Endothelial cell (in vitro differentiated cells): ENCODE data around the gene SEC16A. TPM values are rescaled to one million over a fixed set of nuclear protein-coding genes. Genes with fewer than 3 reads are reported as not detected.

Experiments used
- DNase-seq: peaks from one replicate; pipeline ENCODE4 v3.0.0; 2021; ENCODE audit warnings: low spot score
- H3K27ac Mint-ChIP-seq: one replicate; pipeline ENCODE4 v1.8.0; 2021; ENCODE audit warnings: mixed read lengths, inconsistent platforms; ENCODE audit not compliant: unreplicated experiment
- H3K27me3 Mint-ChIP-seq: one replicate; pipeline ENCODE4 v1.8.0; 2021; ENCODE audit warnings: mild to moderate bottlenecking, moderate library complexity, mixed read lengths, inconsistent platforms; ENCODE audit not compliant: unreplicated experiment
- H3K36me3 Mint-ChIP-seq: one replicate; pipeline ENCODE4 v1.8.0; 2021; ENCODE audit warnings: mild to moderate bottlenecking, low read depth, mixed read lengths, inconsistent platforms; ENCODE audit not compliant: unreplicated experiment
- H3K4me1 Mint-ChIP-seq: one replicate; pipeline ENCODE4 v1.8.0; 2021; ENCODE audit warnings: mild to moderate bottlenecking, mixed read lengths, inconsistent platforms; ENCODE audit not compliant: unreplicated experiment
- H3K4me3 Mint-ChIP-seq: one replicate; pipeline ENCODE4 v1.8.0; 2021; ENCODE audit warnings: mild to moderate bottlenecking, mixed read lengths, inconsistent platforms; ENCODE audit not compliant: unreplicated experiment
- H3K9me3 Mint-ChIP-seq: one replicate; pipeline ENCODE4 v1.8.0; 2021; ENCODE audit warnings: mixed read lengths, inconsistent platforms; ENCODE audit not compliant: unreplicated experiment
- total RNA-seq: library from RNA; stranded (reverse); fragmentation: NEBNext Ultra II Directional; extraction: Animal tissue kit (Norgen Biotek cat#: 25700); gene quantifications from one replicate; pipeline ENCODE4 v1.2.1, GENCODE V29; 2021; ENCODE audit not compliant: unreplicated experiment
- TF ChIP-seq, protein P1 (sequence below): fragments of 200-600 bp; sonication (generic); IDR thresholded peaks from one replicate; pipeline ENCODE4 v1.5.0; 2021; ENCODE audit warnings: antibody characterized with exemption; ENCODE audit not compliant: unreplicated experiment

SEC16A gene
- total RNA-seq, 1 donor from 2014 or later, result 79.5 TPM

DNA sequence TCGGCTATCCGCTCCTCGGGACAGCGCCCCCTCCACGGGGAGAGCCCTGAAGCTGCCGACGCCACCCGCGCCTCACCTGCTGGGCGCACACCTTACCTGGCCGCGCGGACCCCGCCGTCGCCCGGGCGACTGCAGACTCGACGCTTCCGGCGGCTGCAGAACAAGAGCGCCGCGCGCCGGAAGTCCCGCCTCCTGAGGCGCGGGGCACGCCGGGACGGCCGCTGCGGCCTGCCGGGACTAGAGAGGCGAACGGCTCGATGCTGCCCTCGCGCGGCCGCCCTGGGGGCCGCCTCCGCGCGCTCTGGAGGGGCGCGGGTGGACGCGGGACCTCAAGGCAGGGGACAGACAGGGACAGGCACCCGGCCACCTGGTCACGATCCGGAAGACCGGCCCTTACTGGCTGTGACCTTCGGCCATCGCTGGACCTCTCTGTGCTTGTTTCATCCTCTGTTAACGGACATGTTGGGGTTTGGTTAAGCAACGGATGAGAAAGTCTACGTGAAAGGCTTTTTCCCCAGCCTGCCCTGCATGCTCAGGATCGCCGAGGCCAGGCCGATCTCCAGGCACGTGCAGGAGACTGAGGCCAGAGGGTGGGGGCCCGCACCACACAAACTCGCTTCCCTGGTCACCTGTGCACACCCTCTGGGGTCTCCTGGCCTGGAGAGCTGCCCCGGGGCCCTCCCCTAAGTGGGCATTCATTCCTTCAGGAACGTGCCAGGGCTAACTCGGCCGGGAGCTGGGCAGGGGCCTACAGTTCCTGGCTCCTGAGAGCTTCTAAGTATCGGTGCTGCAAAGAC lies 82.6 kb downstream of the SEC16A start, which contains the start of gene SNAPC4:
TSS of gene SNAPC4 (minus strand) at position 133 of the 797 bp plus-strand sequence. CDS start 1,742 bp downstream, outside the sequence.
- peaks cover 13% of the 10 kb centered on the region for H3K27me3 Mint-ChIP-seq
- peak within 1 kb of the TSS; percentile 96 for H3K4me3 Mint-ChIP-seq
- TF ChIP-seq, protein P1, sequence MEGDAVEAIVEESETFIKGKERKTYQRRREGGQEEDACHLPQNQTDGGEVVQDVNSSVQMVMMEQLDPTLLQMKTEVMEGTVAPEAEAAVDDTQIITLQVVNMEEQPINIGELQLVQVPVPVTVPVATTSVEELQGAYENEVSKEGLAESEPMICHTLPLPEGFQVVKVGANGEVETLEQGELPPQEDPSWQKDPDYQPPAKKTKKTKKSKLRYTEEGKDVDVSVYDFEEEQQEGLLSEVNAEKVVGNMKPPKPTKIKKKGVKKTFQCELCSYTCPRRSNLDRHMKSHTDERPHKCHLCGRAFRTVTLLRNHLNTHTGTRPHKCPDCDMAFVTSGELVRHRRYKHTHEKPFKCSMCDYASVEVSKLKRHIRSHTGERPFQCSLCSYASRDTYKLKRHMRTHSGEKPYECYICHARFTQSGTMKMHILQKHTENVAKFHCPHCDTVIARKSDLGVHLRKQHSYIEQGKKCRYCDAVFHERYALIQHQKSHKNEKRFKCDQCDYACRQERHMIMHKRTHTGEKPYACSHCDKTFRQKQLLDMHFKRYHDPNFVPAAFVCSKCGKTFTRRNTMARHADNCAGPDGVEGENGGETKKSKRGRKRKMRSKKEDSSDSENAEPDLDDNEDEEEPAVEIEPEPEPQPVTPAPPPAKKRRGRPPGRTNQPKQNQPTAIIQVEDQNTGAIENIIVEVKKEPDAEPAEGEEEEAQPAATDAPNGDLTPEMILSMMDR, result peak; percentile 58
- peaks cover 26% of the 10 kb centered on the region for H3K36me3 Mint-ChIP-seq
- peaks cover 7% of the 10 kb centered on the region for H3K4me1 Mint-ChIP-seq
- peak; percentile 95 for DNase-seq
- H3K27ac Mint-ChIP-seq, result peak within 1 kb of the TSS; percentile 75
- H3K9me3 Mint-ChIP-seq, result no peaks in the 10 kb centered on the region

DNA sequence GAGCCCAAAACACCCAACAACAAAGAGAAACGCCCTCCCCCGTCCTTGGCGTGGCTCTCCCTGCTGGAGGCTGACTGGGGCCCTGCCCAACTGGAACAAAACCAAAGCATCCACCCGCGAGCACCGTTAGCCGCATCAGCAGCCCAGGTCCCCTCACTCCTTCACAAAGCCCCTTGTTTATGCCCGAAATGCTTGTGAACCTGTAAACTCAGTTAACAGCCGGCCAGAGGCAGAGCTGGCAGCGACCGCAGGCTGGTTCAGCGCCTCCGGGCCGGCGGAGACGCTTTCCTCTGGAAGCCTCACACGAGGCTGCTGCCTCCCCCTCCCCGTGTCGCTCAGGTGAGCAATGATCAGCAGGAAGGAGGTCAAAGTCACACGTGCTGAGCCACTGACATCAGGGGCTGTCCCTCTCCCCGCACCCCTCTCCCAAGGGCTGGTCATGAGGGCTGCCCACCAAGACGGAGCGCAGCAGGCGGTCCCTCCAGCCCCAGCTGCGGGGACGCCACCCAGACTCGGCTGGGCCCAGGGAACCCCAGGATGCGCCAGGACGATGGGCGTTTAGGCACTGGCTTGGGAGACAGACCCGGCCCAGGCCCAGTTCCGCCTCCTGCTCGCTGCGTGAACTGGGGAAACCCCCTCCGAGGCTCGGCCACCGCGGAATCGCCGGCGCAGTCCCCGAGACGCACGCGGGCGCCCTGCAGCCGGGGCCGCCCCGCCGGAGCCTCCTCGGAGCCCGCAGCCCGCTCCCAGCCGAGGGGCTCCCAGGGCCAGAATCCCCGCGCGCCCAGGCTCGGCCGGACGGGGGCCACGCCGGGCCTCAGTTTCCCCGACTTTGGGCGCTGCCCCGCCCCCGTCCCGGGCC lies 83.4 kb downstream of the SEC16A start:
- Mint-ChIP-seq H3K4me1 (peaks cover 7% of the 10 kb centered on the region), H3K36me3 (peaks cover 27% of the 10 kb centered on the region), H3K9me3 (no peaks in the 10 kb centered on the region), H3K4me3 (peak overlapping the region; percentile 96), H3K27me3 (peaks cover 10% of the 10 kb centered on the region), H3K27ac (peak overlapping the region; percentile 75)
- TF ChIP-seq, protein P1, result no peak
- peak; percentile 32 for DNase-seq

DNA sequence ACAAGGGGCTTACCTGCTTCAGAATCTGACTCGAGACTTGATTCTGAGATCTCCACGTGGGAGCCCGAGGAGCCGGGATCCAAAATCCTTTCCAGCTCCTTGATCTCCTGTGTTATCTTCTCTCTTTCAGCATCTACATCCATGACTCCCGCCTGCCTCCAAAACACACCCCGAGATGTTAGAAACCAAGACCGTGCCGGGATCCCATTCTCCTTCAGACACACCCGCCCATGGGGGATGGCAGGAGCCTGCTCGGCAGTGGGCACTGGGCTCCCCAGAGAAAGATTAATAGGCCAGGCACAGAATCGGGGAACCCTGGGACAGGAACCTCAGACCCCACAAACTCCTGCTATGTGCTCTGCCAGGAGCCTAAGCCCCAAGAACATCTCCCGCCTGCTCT lies 84.6 kb downstream of the SEC16A start:
- H3K9me3 Mint-ChIP-seq, result no peaks in the 10 kb centered on the region
- H3K36me3 Mint-ChIP-seq, result peaks cover 27% of the 10 kb centered on the region
- no peak overlapping the region for H3K27ac Mint-ChIP-seq
- DNase-seq, result no peak
- H3K4me1 Mint-ChIP-seq, result peaks cover 7% of the 10 kb centered on the region
- TF ChIP-seq, protein P1, result no peak
- peaks cover 10% of the 10 kb centered on the region for H3K27me3 Mint-ChIP-seq
- H3K4me3 Mint-ChIP-seq, result peak overlapping the region; percentile 50

DNA sequence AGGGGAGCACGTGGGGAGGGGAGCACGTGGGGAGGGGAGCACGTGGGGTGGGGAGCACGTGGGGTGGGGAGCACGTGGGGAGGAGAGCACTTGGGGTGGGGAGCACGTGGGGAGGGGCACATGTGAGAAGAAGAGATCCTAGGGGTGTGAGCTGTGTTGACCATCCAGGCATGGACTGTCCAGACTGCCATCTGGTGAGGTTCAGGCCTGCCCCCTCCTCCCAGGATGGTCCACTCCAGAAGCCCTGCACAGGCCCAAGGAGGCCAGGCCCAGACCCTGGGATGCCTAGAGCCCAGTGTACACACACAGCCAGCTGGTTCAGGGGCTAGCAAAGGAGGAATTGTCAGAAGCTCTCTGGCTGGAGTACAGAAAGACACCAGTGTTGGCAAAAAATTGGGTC lies 85.2 kb downstream of the SEC16A start:
- Mint-ChIP-seq H3K4me1 (peaks cover 7% of the 10 kb centered on the region), H3K4me3 (no peak overlapping the region), H3K27ac (no peak overlapping the region), H3K27me3 (peaks cover 10% of the 10 kb centered on the region), H3K36me3 (peaks cover 27% of the 10 kb centered on the region), H3K9me3 (no peaks in the 10 kb centered on the region)
- TF ChIP-seq, protein P1, result no peak
- DNase-seq, result no peak
